SK-N-SH (cell line): ENCODE measurements around the gene OSBPL2. TPM values are rescaled to one million over a fixed set of nuclear protein-coding genes. Genes with fewer than 3 reads are reported as not detected.

Source experiments
- CTCF ChIA-PET: fragments of 300-600, 350-600 bp; formaldehyde crosslinking; extraction: SDS; loops from one replicate; lab custom pipeline; 2021; lab: Yijun Ruan, JAX
- POLR2A ChIA-PET: fragments of 350-600 bp; sonication (Branson Sonifier 250); formaldehyde crosslinking; extraction: SDS; loops from one replicate; lab custom pipeline; 2020; ENCODE audit warnings: antibody characterized with exemption, inconsistent platforms; lab: Yijun Ruan, JAX
- DNase-seq: peaks from one replicate; pipeline ENCODE4 v3.0.0; 2012
- H2AFZ ChIP-seq: fragments of 200-600 bp; sonication (generic); 2 replicates; pipeline ENCODE4 v1.8.1; 2016; ENCODE audit warnings: antibody characterized with exemption, mild to moderate bottlenecking, low read depth
- H3F3A ChIP-seq: fragments of 200-600 bp; sonication (generic); replicated peaks from 2 replicates; pipeline ENCODE3; 2016; ENCODE audit warnings: antibody characterized with exemption, mild to moderate bottlenecking; ENCODE audit not compliant: insufficient read depth
- H3K27ac ChIP-seq, 2 experiments: fragments of 200-500 bp in 1 of 2; fragments of 200-600 bp in 1 of 2; sonication (Bioruptor generic) in 1 of 2; sonication (generic), shearing (Covaris generic) in 1 of 2; 2 replicates each; pipeline versions ENCODE4 v1.5.1 to v1.6.1; 2014 to 2016; ENCODE audit warnings: low read depth in 2 of 2, inconsistent platforms in 1 of 2, low read length in 1 of 2, mild to moderate bottlenecking in 1 of 2, mixed read lengths in 1 of 2
- H3K27me3 ChIP-seq: fragments of 200-600 bp; sonication (generic), shearing (Covaris generic); 2 replicates; pipeline ENCODE4 v1.6.1; 2016; ENCODE audit warnings: mixed run types; ENCODE audit not compliant: insufficient read depth
- H3K36me3 ChIP-seq, 2 experiments: fragments of 200-500 bp in 1 of 2; fragments of 200-600 bp in 1 of 2; sonication (Bioruptor generic) in 1 of 2; sonication (generic) in 1 of 2; replicated peaks in 1 of 2; 2 replicates each; pipeline versions ENCODE3 to v1.5.1; 2014 to 2016; ENCODE audit warnings: low read length in 1 of 2, mild to moderate bottlenecking in 1 of 2; ENCODE audit not compliant: insufficient read depth in 2 of 2, control insufficient read depth in 1 of 2
- H3K4me1 ChIP-seq, 2 experiments: fragments of 200-500 bp in 1 of 2; fragments of 200-600 bp in 1 of 2; sonication (Bioruptor generic) in 1 of 2; sonication (generic), shearing (Covaris generic) in 1 of 2; 2 replicates each; pipeline versions ENCODE4 v1.5.1 to v1.6.1; 2014 to 2016; ENCODE audit warnings: low read depth in 1 of 2, low read length in 1 of 2, mixed run types in 1 of 2; ENCODE audit not compliant: insufficient read depth in 2 of 2, control insufficient read depth in 1 of 2
- H3K4me2 ChIP-seq: fragments of 200-600 bp; sonication (generic), shearing (Covaris generic); 2 replicates; pipeline ENCODE4 v1.6.1; 2017; ENCODE audit warnings: mixed run types
- H3K4me3 ChIP-seq, 2 experiments: fragments of 200-500 bp in 1 of 2; fragments of 200-600 bp in 1 of 2; sonication (Bioruptor generic) in 1 of 2; sonication (generic), shearing (Covaris generic) in 1 of 2; 2 replicates each; pipeline versions ENCODE4 v1.5.1 to v1.8.1; 2014 to 2016; ENCODE audit warnings: low read depth in 2 of 2, inconsistent platforms in 1 of 2, low read length in 1 of 2, mild to moderate bottlenecking in 1 of 2, mixed read lengths in 1 of 2, moderate library complexity in 1 of 2
- H3K79me2 ChIP-seq: fragments of 200-600 bp; sonication (generic); 2 replicates; pipeline ENCODE4 v1.8.1; 2017; ENCODE audit warnings: mild to moderate bottlenecking; ENCODE audit not compliant: insufficient read depth
- H3K9ac ChIP-seq: fragments of 200-600 bp; sonication (generic); 2 replicates; pipeline ENCODE4 v1.6.1; 2017; ENCODE audit warnings: mixed run types
- H3K9me2 ChIP-seq: fragments of 200-600 bp; sonication (generic); 2 replicates; pipeline ENCODE4 v1.6.1; 2017; ENCODE audit warnings: mixed run types
- H3K9me3 ChIP-seq: fragments of 200-600 bp; sonication (generic); 2 replicates; pipeline ENCODE4 v1.6.1; 2017; ENCODE audit warnings: mixed run types, mild to moderate bottlenecking, moderate library complexity
- H4K20me1 ChIP-seq: fragments of 200-600 bp; sonication (generic); 2 replicates; pipeline ENCODE4 v1.6.1; 2017; ENCODE audit warnings: mild to moderate bottlenecking, mixed run types; ENCODE audit not compliant: insufficient read depth
- CTCF ChIP-seq: fragments of 200-600 bp; sonication (generic); IDR thresholded peaks from 2 replicates; pipeline ENCODE4 v1.6.1; 2017; ENCODE audit warnings: antibody characterized with exemption, mild to moderate bottlenecking, moderate library complexity
- EZH2phosphoT487 ChIP-seq: fragments of 200-600 bp; sonication (generic); IDR thresholded peaks from 2 replicates; pipeline ENCODE4 v1.6.1; 2017; ENCODE audit warnings: low read depth, mixed run types, mild to moderate bottlenecking, antibody characterized with exemption, moderate library complexity, borderline replicate concordance
- FOXJ3 ChIP-seq: sonication (generic); formaldehyde crosslinking; IDR thresholded peaks from 2 replicates; pipeline ENCODE4 v1.5.1; 2020; ENCODE audit warnings: mild to moderate bottlenecking, missing genetic modification reagents
- GATA2 ChIP-seq: sonication (generic); formaldehyde crosslinking; IDR thresholded peaks from 2 replicates; pipeline ENCODE4 v1.5.0; 2020; ENCODE audit warnings: mild to moderate bottlenecking, missing genetic modification reagents
- IRF3 ChIP-seq: fragments of 150-350 bp; IDR thresholded peaks from 2 replicates; pipeline ENCODE4 v1.6.1; 2016; ENCODE audit warnings: mild to moderate bottlenecking, low read depth, low read length
- JUND ChIP-seq: IDR thresholded peaks from 2 replicates; pipeline ENCODE4 v1.4.0; 2012
- MAX ChIP-seq: IDR thresholded peaks from 2 replicates; pipeline ENCODE4 v1.4.0; 2012; ENCODE audit warnings: low read depth
- MXI1 ChIP-seq: IDR thresholded peaks from 2 replicates; pipeline ENCODE4 v1.6.1; 2012; ENCODE audit warnings: mild to moderate bottlenecking, low read depth, low read length, improper control_type of control experiment
- NFIC ChIP-seq: IDR thresholded peaks from 2 replicates; pipeline ENCODE4 v1.4.0; 2012; ENCODE audit warnings: borderline replicate concordance
- PBX3 ChIP-seq: IDR thresholded peaks from 2 replicates; pipeline ENCODE4; 2012
- POLR2AphosphoS5 ChIP-seq: IDR thresholded peaks from 2 replicates; pipeline ENCODE4 v1.6.1; 2012; ENCODE audit warnings: low read depth, low read length
- RAD21 ChIP-seq: IDR thresholded peaks from 2 replicates; pipeline ENCODE4 v1.6.1; 2012; ENCODE audit warnings: mild to moderate bottlenecking, low read length
- RCOR1 ChIP-seq: fragments of 150-350 bp; IDR thresholded peaks from 2 replicates; pipeline ENCODE4 v1.6.1; 2017; ENCODE audit warnings: antibody characterized with exemption, low read length
- RFX5 ChIP-seq: IDR thresholded peaks from 2 replicates; pipeline ENCODE4 v1.6.1; 2012; ENCODE audit warnings: mild to moderate bottlenecking, improper control_type of control experiment, low read length
- RXRA ChIP-seq: IDR thresholded peaks from 2 replicates; pipeline ENCODE4 v1.4.0; 2012; ENCODE audit warnings: low read depth, mild to moderate bottlenecking, borderline replicate concordance
- SIN3A ChIP-seq: IDR thresholded peaks from 2 replicates; pipeline ENCODE4 v1.6.1; 2012; ENCODE audit warnings: low read depth, mild to moderate bottlenecking, low read length, moderate library complexity, borderline replicate concordance
- SMC3 ChIP-seq: IDR thresholded peaks from 2 replicates; pipeline ENCODE4 v1.6.1; 2012; ENCODE audit warnings: low read depth, low read length, improper control_type of control experiment
- TAF1 ChIP-seq: IDR thresholded peaks from 2 replicates; pipeline ENCODE4 v1.6.1; 2012; ENCODE audit warnings: low read depth, mild to moderate bottlenecking, low read length, moderate library complexity, borderline replicate concordance
- USF1 ChIP-seq: IDR thresholded peaks from 2 replicates; pipeline ENCODE4 v1.4.0; 2012; ENCODE audit warnings: low read depth, borderline replicate concordance
- WGBS: methylation state at CpG from one replicate; pipeline ENCODE4 v1.1.6; 2017; ENCODE audit warnings: low lambda C conversion rate; 5-methylcytosine and 5-hydroxymethylcytosine counted together
- polyA plus RNA-seq, 3 experiments: library from polyadenylated mRNA; depleted of rRNA; stranded (reverse); fragments of >200 nt; gene quantifications; 2 replicates each; pipeline ENCODE4 v1.2.3, GENCODE V29; 2012

Gene OSBPL2
- polyA plus RNA-seq, 1 of the 3 experiments (the other 2 are of a cell fraction) = 17.7 TPM

GRCh38 chr20:62301111-62301668 is 62.9 kb downstream of the OSBPL2 start (continued):
- TF ChIP-seq IRF3 (no peak), NFIC (no peak), FOXJ3 (CRISPR knock-in tag) (no peak), MXI1 (no peak), CTCF (no peak), GATA2 (CRISPR knock-in tag) (no peak), SMC3 (no peak), EZH2phosphoT487 (no peak), JUND (no peak)

- Histone ChIP-seq H3K4me3 (peak overlapping the region; percentile 96 to 97), H4K20me1 (peaks cover 36% of the 10 kb centered on the region), H3K9me2 (no peaks in the 10 kb centered on the region), H3K36me3 (peaks cover 5 to 34% of the 10 kb centered on the region in 2 experiments), H3K4me1 (peaks cover 7 to 26% of the 10 kb centered on the region in 2 experiments; a peak in 2 of 4 replicates), H3K4me2 (peak overlapping the region; percentile 90), H3K27ac (peak overlapping the region; percentile 80 to 94), H3K27me3 (no peaks in the 10 kb centered on the region), H3K79me2 (peaks cover 41% of the 10 kb centered on the region), H3F3A (peaks cover 12% of the 10 kb centered on the region), H2AFZ (no peak overlapping the region), H3K9me3 (no peaks in the 10 kb centered on the region), H3K9ac (peak overlapping the region; percentile 81; the same call in 1 of the 2 replicates)
- CTCF ChIA-PET = interaction anchor here (0.6 to 3.2 kb wide), 21 partner anchors 11 to 291 kb away, joined by 3 to 25 read pairs (median 5); partner anchors contain the start of genes LAMA5 and RPS21
- DNase-seq = peak; percentile 92
- 2% methylated on average over 23 of the region's 24 CpGs for WGBS
- POLR2A ChIA-PET = interaction anchor here (0.5 to 0.7 kb wide), 2 partner anchors 84 to 86 kb away, joined by 3 read pairs; partner anchors contain the start of gene RPS21
- TF ChIP-seq RAD21 = peak; percentile 74
- no peak for TF ChIP-seq USF1
- no peak for TF ChIP-seq RXRA
- peak; percentile 71 for TF ChIP-seq MXI1
- peak; percentile 82 for TF ChIP-seq SIN3A
- peak; percentile 75 for TF ChIP-seq RCOR1
- 0 out of 2 replicates have a peak, but pooled peaks have one; percentile 21 for TF ChIP-seq RFX5
- no peak for TF ChIP-seq TAF1
- 0 out of 2 replicates have a peak, but pooled peaks have one; percentile 9 for TF ChIP-seq POLR2AphosphoS5
- no peak for TF ChIP-seq FOXJ3 (CRISPR knock-in tag)
- TF ChIP-seq MAX = peak; percentile 68
- peak; percentile 45 for TF ChIP-seq PBX3
- peak; percentile 76 for TF ChIP-seq CTCF
Observed at GRCh38 chr20:62301773-62302340, 63.5 kb downstream of the OSBPL2 start.
